VCaP (cell line): Measurements from ENCODE around the gene GUCY2D.
A peak's percentile ranks its signal among the peaks of the same experiment; 100 is the strongest.

Experiments
- H3K27ac ChIP-seq: fragments of 450-650 bp; 2 replicates; pipeline ENCODE4 v1.5.1; 2017
- CTCF ChIP-seq: fragments of 450-650 bp; conservative IDR thresholded peaks from 2 replicates; pipeline ENCODE4 v1.5.1; 2017; ENCODE audit warnings: mild to moderate bottlenecking, moderate library complexity

GUCY2D gene

GRCh38 chr17:7982666-7983065 lies 19.7 kb upstream of the GUCY2D start:
- no peak overlapping the region for H3K27ac ChIP-seq
- no peak for TF ChIP-seq CTCF

GRCh38 chr17:7984904-7985303 lies 17.5 kb upstream of the GUCY2D start:
- TF ChIP-seq CTCF = no peak

GRCh38 chr17:7987112-7987893 lies 15.1 kb upstream of the GUCY2D start:
- TF ChIP-seq CTCF = no peak
- no peak overlapping the region for H3K27ac ChIP-seq

More at GRCh38 chr17:7984904-7985303, 17.5 kb upstream of the GUCY2D start:
- H3K27ac ChIP-seq = no peak overlapping the region

- H3K27ac ChIP-seq = no peak overlapping the region
These were observed 13.7 kb upstream of the GUCY2D start for GRCh38 chr17:7988750-7989178.

GRCh38 chr17:7989781-7990655 lies 12.4 kb upstream of the GUCY2D start:
- peak overlapping the region; percentile 61 for H3K27ac ChIP-seq
- peak; percentile 89 for TF ChIP-seq CTCF

More at GRCh38 chr17:7988750-7989178, 13.7 kb upstream of the GUCY2D start:
- TF ChIP-seq CTCF = peak; percentile 73

GRCh38 chr17:7992516-7992915 lies 9.9 kb upstream of the GUCY2D start:
- H3K27ac ChIP-seq = no peak overlapping the region
- TF ChIP-seq CTCF = no peak

- H3K27ac ChIP-seq = no peak overlapping the region
- no peak for TF ChIP-seq CTCF
These were observed 9.5 kb upstream of the GUCY2D start for GRCh38 chr17:7992924-7993323.
